Iris pigment epithelial cell (primary cell): Measurements from ENCODE around the gene BUB1.
"Not testable (repeated sequence)": the region's sequence is repeated elsewhere in the genome, so short reads cannot be mapped to it uniquely, and the experiment has no call there.

Experiments
- DNase-seq: peaks from one replicate; pipeline ENCODE4 v3.0.0-alpha.2; 2011; ENCODE audit warnings: low read depth

Gene BUB1

GRCh38 chr2:110655701-110656100 lies 22.2 kb downstream of the BUB1 start:
- DNase-seq: peak; percentile 67

GRCh38 chr2:110653861-110654260 lies 24.0 kb downstream of the BUB1 start:
- DNase-seq: no peak

GRCh38 chr2:110650346-110650745 lies 27.5 kb downstream of the BUB1 start:
- DNase-seq: no peak

GRCh38 chr2:110647777-110648176 lies 30.1 kb downstream of the BUB1 start:
- DNase-seq: no peak

- no peak for DNase-seq
Observed at GRCh38 chr2:110645616-110646015, 32.2 kb downstream of the BUB1 start.

GRCh38 chr2:110644357-110644756 lies 33.5 kb downstream of the BUB1 start:
- no peak for DNase-seq

- DNase-seq: no peak
Observed at GRCh38 chr2:110642360-110642759, 35.5 kb downstream of the BUB1 start.

- no peak for DNase-seq
Observed at GRCh38 chr2:110639972-110640371, 37.9 kb downstream of the BUB1 start.

GRCh38 chr2:110638952-110639695 lies 38.7 kb downstream of the BUB1 start:
- DNase-seq: peak; percentile 23

GRCh38 chr2:110638004-110638403 lies 39.9 kb downstream of the BUB1 start:
- no peak for DNase-seq

- DNase-seq: no peak
Observed at GRCh38 chr2:110637093-110637492, 40.8 kb downstream of the BUB1 start.

GRCh38 chr2:110635949-110636628 lies 41.8 kb downstream of the BUB1 start:
- DNase-seq: not testable (repeated sequence)

- DNase-seq: not testable (repeated sequence)
Observed at GRCh38 chr2:110627348-110627747, 50.5 kb downstream of the BUB1 start.

- DNase-seq: not testable (repeated sequence)
Observed at GRCh38 chr2:110619326-110619939, 58.4 kb downstream of the BUB1 start.

GRCh38 chr2:110613927-110614326 lies 63.9 kb downstream of the BUB1 start:
- DNase-seq: not testable (repeated sequence)

GRCh38 chr2:110610613-110611250 lies 67.1 kb downstream of the BUB1 start:
- not testable (repeated sequence) for DNase-seq

GRCh38 chr2:110609843-110610612 lies 67.8 kb downstream of the BUB1 start:
- DNase-seq: not testable (repeated sequence)

- not testable (repeated sequence) for DNase-seq
Observed at GRCh38 chr2:110608788-110609502, 68.9 kb downstream of the BUB1 start.

GRCh38 chr2:110605057-110605456 lies 72.8 kb downstream of the BUB1 start:
- DNase-seq: not testable (repeated sequence)

- not testable (repeated sequence) for DNase-seq
Observed at GRCh38 chr2:110603917-110604591, 73.8 kb downstream of the BUB1 start.
